ENCODE data around the gene PFKP. TPM values are rescaled to one million over a fixed set of nuclear protein-coding genes. Genes with fewer than 3 reads are reported as not detected.
"Not testable (repeated sequence)": the region's sequence is repeated elsewhere in the genome, so short reads cannot be mapped to it uniquely, and the experiment has no call there.

PFKP gene
- total and polyA plus RNA-seq, 4 donors, result 15.1 to 49.8 (median 31.8) TPM

GRCh38 chr10:3169271-3169670, 101.9 kb downstream of the PFKP start:
- no peak for TF ChIP-seq CTCF (IDR thresholded peaks at IDR 0.05; ENCODE audit: control extremely low read depth, extremely low read depth)
- no peak for DNase-seq
- H3K36me3 ChIP-seq (ENCODE audit: control insufficient read depth in 4 of 4, insufficient read depth in 4 of 4, low read length in 4 of 4), result peaks cover 23 to 43% (median 31%) of the 10 kb centered on the region in 4 donors

DNA sequence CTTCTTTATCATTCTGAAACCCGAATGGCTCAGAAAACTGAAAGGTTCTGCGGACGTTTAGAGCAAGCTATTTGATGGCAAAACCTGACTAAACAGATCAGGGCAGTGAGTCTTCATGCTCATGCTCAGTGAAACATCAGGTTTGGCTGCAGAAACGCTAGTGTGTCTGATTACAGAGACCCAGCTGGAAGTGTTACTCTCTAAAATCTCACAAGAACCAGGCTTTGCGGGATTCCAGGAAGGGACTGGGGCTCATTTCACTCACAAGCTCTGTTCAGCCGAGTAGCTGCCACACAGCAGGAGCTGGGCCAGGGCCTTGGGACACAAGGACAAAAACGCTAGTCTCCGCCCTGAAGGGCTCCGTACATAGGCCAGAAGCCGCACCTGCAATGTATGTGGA, 102.3 kb downstream of the PFKP start:
- no peak overlapping the region for H3K27ac ChIP-seq (ENCODE audit: low read depth in 1 of 2, low read length in 1 of 2)
- no peaks in the 10 kb centered on the region for H3K27me3 ChIP-seq (ENCODE audit: control insufficient read depth in 3 of 3, insufficient read depth in 3 of 3, low read length in 2 of 3)
- H3K9me3 ChIP-seq (ENCODE audit: control insufficient read depth in 4 of 4, insufficient read depth in 3 of 4, low read length in 3 of 4), result no peaks in the 10 kb centered on the region
- TF ChIP-seq CTCF (IDR thresholded peaks at IDR 0.05; ENCODE audit: control extremely low read depth, extremely low read depth), result no peak
- no peak for DNase-seq
- peaks cover 0 to 11% (median 0%) of the 10 kb centered on the region in 5 donors for H3K4me1 ChIP-seq (ENCODE audit: control insufficient read depth in 5 of 5, insufficient read depth in 5 of 5, low read length in 5 of 5)
- ATAC-seq (ENCODE audit: insufficient read depth, low FRiP score), result no peak
- no peak overlapping the region for H3K9ac ChIP-seq (ENCODE audit: insufficient read depth in 1 of 2, low read length in 2 of 2)
- WGBS, 2 donors, result 94% methylated on average over 10 of the region's 10 CpGs
- H3K4me3 ChIP-seq, result no peak overlapping the region
- peaks cover 20 to 40% (median 30%) of the 10 kb centered on the region in 4 donors for H3K36me3 ChIP-seq (ENCODE audit: control insufficient read depth in 4 of 4, insufficient read depth in 4 of 4, low read length in 4 of 4)

More at GRCh38 chr10:3169271-3169670, 101.9 kb downstream of the PFKP start:
- Histone ChIP-seq H3K9ac (ENCODE audit: insufficient read depth in 1 of 2, low read length in 2 of 2) (no peak overlapping the region), H3K4me3 (no peak overlapping the region), H3K27ac (ENCODE audit: low read depth in 1 of 2, low read length in 1 of 2) (no peak overlapping the region), H3K4me1 (ENCODE audit: control insufficient read depth in 5 of 5, insufficient read depth in 5 of 5, low read length in 5 of 5) (peaks cover 0 to 11% (median 0%) of the 10 kb centered on the region in 5 donors), H3K9me3 (ENCODE audit: control insufficient read depth in 4 of 4, insufficient read depth in 3 of 4, low read length in 3 of 4) (no peaks in the 10 kb centered on the region), H3K27me3 (ENCODE audit: control insufficient read depth in 3 of 3, insufficient read depth in 3 of 3, low read length in 2 of 3) (no peaks in the 10 kb centered on the region)
- WGBS, 2 donors, result 95 to 97% methylated on average over 10 of the region's 10 CpGs
- ATAC-seq (ENCODE audit: insufficient read depth, low FRiP score), result no peak

GRCh38 chr10:3171488-3171887, 104.1 kb downstream of the PFKP start:
- Histone ChIP-seq H3K9ac (ENCODE audit: insufficient read depth in 1 of 2, low read length in 2 of 2) (peak overlapping the region; percentile 65), H3K36me3 (ENCODE audit: control insufficient read depth in 4 of 4, insufficient read depth in 4 of 4, low read length in 4 of 4) (peaks cover 5 to 27% (median 17%) of the 10 kb centered on the region in 4 donors), H3K4me1 (ENCODE audit: control insufficient read depth in 5 of 5, insufficient read depth in 5 of 5, low read length in 5 of 5) (peaks cover 0 to 11% (median 0%) of the 10 kb centered on the region in 5 donors)
- H3K27ac ChIP-seq (ENCODE audit: low read depth in 1 of 2, low read length in 1 of 2); ATAC-seq (ENCODE audit: insufficient read depth, low FRiP score); H3K4me3 ChIP-seq; DNase-seq; H3K27me3 ChIP-seq (ENCODE audit: control insufficient read depth in 3 of 3, insufficient read depth in 3 of 3, low read length in 2 of 3); H3K9me3 ChIP-seq (ENCODE audit: control insufficient read depth in 4 of 4, insufficient read depth in 3 of 4, low read length in 3 of 4): not testable (repeated sequence)
- 93 to 96% methylated on average over 11 of the region's 11 CpGs for WGBS, 2 donors

DNA sequence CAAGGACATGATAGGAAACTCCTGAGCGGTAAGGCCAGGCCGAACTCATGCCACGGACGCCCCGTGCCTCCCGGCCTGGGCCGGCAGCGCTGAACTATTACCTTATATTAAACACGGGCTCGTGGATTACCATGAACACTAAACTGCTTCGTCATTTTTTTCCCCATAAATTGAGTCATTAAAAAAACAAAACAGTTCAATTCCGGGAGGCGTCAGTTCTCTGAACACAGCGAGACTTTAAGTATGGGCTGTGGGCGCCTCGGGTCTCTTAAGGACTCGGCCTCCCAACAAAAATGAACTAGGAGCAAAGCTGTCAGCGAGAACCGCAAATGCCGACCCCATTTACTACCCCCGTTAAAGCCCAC, 104.7 kb downstream of the PFKP start:
- DNase-seq (no peak), ATAC-seq (ENCODE audit: insufficient read depth, low FRiP score) (no peak)
- TF ChIP-seq CTCF (IDR thresholded peaks at IDR 0.05; ENCODE audit: control extremely low read depth, extremely low read depth), result no peak
- WGBS, 2 donors, result 0 to 1% methylated on average over 21 of the region's 21 CpGs
- peak overlapping the region; percentile 87 to 96 for H3K27ac ChIP-seq (ENCODE audit: low read depth in 1 of 2, low read length in 1 of 2)
- H3K27me3 ChIP-seq (ENCODE audit: control insufficient read depth in 3 of 3, insufficient read depth in 3 of 3, low read length in 2 of 3), result no peaks in the 10 kb centered on the region
- H3K36me3 ChIP-seq (ENCODE audit: control insufficient read depth in 4 of 4, insufficient read depth in 4 of 4, low read length in 4 of 4), result peaks cover 0 to 21% (median 13%) of the 10 kb centered on the region in 4 donors
- peaks cover 0 to 11% (median 0%) of the 10 kb centered on the region in 5 donors for H3K4me1 ChIP-seq (ENCODE audit: control insufficient read depth in 5 of 5, insufficient read depth in 5 of 5, low read length in 5 of 5)
- H3K4me3 ChIP-seq, result peak overlapping the region; percentile 76
- peak overlapping the region; percentile 65 for H3K9ac ChIP-seq (ENCODE audit: insufficient read depth in 1 of 2, low read length in 2 of 2)
- H3K9me3 ChIP-seq (ENCODE audit: control insufficient read depth in 4 of 4, insufficient read depth in 3 of 4, low read length in 3 of 4), result no peaks in the 10 kb centered on the region

Measured in lung (tissue), 12 donors.